Progenitor cell of endocrine pancreas (in vitro differentiated cells): Measurements from ENCODE around the gene MAPK8. TPM values are rescaled to one million over a fixed set of nuclear protein-coding genes. Genes with fewer than 3 reads are reported as not detected.
A peak's percentile ranks its signal among the peaks of the same experiment; 100 is the strongest.

Experiments used
- DNase-seq: peaks from one replicate; pipeline ENCODE4 v3.0.0; 2021; ENCODE audit warnings: low spot score; ENCODE audit not compliant: unreplicated experiment
- H3K27ac Mint-ChIP-seq: 2 replicates; pipeline ENCODE4 v1.8.0; 2021; ENCODE audit warnings: mild to moderate bottlenecking, moderate library complexity, mixed read lengths
- H3K27me3 Mint-ChIP-seq: 2 replicates; pipeline ENCODE4 v1.8.0; 2021; ENCODE audit warnings: mixed read lengths
- H3K36me3 Mint-ChIP-seq: 2 replicates; pipeline ENCODE4 v1.8.0; 2022; ENCODE audit warnings: mixed read lengths; ENCODE audit not compliant: insufficient read depth
- H3K4me1 Mint-ChIP-seq: 2 replicates; pipeline ENCODE4 v1.8.0; 2021; ENCODE audit warnings: low read depth, mixed read lengths
- H3K4me3 Mint-ChIP-seq: 2 replicates; pipeline ENCODE4 v1.8.0; 2021; ENCODE audit warnings: low read depth, mild to moderate bottlenecking, moderate library complexity, mixed read lengths
- H3K9me3 Mint-ChIP-seq: 2 replicates; pipeline ENCODE4 v1.8.0; 2021; ENCODE audit warnings: low read depth, mixed read lengths
- total RNA-seq: library from RNA; stranded (reverse); gene quantifications from 2 replicates; pipeline ENCODE4 v1.2.1, GENCODE V29; 2021
- TF ChIP-seq, protein P1 (sequence below): fragments of 200-600 bp; sonication (generic); IDR thresholded peaks from one replicate; pipeline ENCODE4 v1.5.0; 2021; ENCODE audit warnings: antibody characterized with exemption, mild to moderate bottlenecking; ENCODE audit not compliant: unreplicated experiment

The MAPK8 gene
- total RNA-seq, 1 donor from 2014 or later, result 69.7 TPM

DNA sequence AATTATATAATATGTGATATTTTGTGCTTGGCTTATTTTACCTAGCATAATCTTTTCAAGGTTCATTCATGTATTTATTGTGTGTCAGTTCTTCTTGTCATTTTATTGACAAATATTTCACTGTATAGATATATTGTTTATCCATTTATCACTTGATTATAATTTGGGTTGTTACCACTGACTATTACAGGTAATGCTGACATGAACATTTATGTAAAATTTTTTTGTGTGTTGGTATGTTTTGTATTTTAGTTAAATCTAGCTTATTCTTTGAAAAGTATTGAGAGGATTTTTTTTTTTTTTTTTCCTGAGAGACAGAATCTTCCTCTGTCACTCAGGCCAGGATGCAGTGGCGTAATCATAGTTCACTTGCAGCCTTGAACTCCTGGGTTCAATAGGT lies 107.7 kb downstream of the MAPK8 start:
- H3K27ac Mint-ChIP-seq, result no peak overlapping the region
- peaks cover 37% of the 10 kb centered on the region for H3K36me3 Mint-ChIP-seq
- H3K4me3 Mint-ChIP-seq, result no peak overlapping the region
- DNase-seq, result no peak
- H3K4me1 Mint-ChIP-seq, result peaks cover 26% of the 10 kb centered on the region
- peaks cover 12% of the 10 kb centered on the region for H3K9me3 Mint-ChIP-seq
- H3K27me3 Mint-ChIP-seq, result no peaks in the 10 kb centered on the region
- TF ChIP-seq, protein P1, sequence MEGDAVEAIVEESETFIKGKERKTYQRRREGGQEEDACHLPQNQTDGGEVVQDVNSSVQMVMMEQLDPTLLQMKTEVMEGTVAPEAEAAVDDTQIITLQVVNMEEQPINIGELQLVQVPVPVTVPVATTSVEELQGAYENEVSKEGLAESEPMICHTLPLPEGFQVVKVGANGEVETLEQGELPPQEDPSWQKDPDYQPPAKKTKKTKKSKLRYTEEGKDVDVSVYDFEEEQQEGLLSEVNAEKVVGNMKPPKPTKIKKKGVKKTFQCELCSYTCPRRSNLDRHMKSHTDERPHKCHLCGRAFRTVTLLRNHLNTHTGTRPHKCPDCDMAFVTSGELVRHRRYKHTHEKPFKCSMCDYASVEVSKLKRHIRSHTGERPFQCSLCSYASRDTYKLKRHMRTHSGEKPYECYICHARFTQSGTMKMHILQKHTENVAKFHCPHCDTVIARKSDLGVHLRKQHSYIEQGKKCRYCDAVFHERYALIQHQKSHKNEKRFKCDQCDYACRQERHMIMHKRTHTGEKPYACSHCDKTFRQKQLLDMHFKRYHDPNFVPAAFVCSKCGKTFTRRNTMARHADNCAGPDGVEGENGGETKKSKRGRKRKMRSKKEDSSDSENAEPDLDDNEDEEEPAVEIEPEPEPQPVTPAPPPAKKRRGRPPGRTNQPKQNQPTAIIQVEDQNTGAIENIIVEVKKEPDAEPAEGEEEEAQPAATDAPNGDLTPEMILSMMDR, result no peak

DNA sequence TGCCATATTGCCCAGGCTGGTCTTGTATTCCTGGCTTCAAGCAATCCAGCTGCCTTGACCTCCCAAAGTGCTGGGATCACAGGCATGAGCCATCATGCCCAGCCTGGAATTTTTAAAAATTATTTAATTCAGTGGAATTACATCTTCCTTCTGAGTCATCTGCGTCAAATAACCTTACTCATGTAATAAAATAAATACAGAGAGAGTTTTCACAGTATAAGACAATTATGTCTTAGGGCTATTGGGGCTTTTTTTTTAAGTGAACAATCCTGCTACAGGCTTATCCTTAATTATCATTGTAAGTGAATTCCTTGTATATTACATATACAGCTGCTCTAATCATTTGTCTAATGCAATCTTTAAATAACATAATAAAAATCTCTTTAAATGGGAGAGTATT lies 108.3 kb downstream of the MAPK8 start:
- H3K4me3 Mint-ChIP-seq, result no peak overlapping the region
- peaks cover 12% of the 10 kb centered on the region for H3K9me3 Mint-ChIP-seq
- H3K27me3 Mint-ChIP-seq, result no peaks in the 10 kb centered on the region
- TF ChIP-seq, protein P1, result no peak
- H3K36me3 Mint-ChIP-seq, result peaks cover 37% of the 10 kb centered on the region
- H3K4me1 Mint-ChIP-seq, result peaks cover 26% of the 10 kb centered on the region
- H3K27ac Mint-ChIP-seq, result no peak overlapping the region
- DNase-seq, result no peak

DNA sequence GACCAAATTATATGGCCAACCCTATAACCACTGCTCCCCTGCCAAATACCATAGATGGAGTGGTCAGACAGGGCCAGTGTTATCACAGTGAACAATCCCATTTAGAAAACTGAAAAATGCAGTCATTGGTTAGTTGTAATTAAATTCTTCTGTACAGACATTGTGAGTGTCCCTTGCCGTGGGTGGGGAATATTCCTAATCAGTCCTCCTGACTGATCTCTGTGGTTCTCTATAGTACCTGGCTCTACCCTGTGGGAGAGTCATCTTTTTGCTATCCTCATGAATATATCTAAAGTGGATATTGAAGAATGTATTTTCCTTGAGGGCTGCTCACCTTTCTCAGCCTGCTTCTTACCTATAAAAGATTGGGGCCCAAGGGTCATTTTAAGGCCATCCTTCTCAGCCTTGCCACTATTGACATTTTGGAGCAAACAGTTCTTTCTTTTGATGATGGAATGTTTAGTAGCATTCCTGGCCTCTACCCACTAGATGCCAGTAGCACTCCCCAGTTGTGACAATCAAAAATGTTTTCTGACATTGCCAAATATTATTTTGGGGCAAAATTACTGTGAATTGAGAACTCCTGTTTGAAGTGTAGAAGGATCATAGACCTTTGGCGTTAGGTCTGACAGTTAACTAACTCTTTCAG lies 110.2 kb downstream of the MAPK8 start:
- Mint-ChIP-seq H3K4me3 (no peak overlapping the region), H3K27ac (peak overlapping the region; percentile 69), H3K27me3 (no peaks in the 10 kb centered on the region), H3K9me3 (peaks cover 12% of the 10 kb centered on the region), H3K4me1 (peaks cover 26% of the 10 kb centered on the region), H3K36me3 (peaks cover 20% of the 10 kb centered on the region)
- TF ChIP-seq, protein P1, result no peak
- DNase-seq, result no peak

DNA sequence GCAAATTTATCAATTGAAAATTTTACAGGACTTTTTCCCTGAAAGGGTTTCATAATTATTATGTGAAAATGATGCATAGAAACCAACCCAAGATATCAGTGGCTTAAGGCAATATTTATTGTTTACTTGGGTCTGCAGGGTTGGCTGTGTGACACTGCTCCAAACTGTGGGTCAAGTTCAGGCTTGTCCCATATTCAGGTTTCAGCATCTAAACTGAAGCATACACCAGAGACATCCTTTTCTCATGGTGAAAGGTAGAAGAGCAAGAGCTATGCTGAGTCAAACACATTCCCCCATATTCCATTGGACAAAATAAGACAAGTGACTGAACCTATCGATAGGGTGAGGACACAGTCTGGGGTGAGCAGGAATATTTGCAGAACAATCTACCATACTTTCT lies 110.9 kb downstream of the MAPK8 start:
- H3K4me3 Mint-ChIP-seq, result no peak overlapping the region
- H3K9me3 Mint-ChIP-seq, result peaks cover 7% of the 10 kb centered on the region
- TF ChIP-seq, protein P1, result no peak
- no peaks in the 10 kb centered on the region for H3K27me3 Mint-ChIP-seq
- peaks cover 14% of the 10 kb centered on the region for H3K36me3 Mint-ChIP-seq
- H3K27ac Mint-ChIP-seq, result peak overlapping the region; percentile 57
- DNase-seq, result no peak
- H3K4me1 Mint-ChIP-seq, result peaks cover 26% of the 10 kb centered on the region

DNA sequence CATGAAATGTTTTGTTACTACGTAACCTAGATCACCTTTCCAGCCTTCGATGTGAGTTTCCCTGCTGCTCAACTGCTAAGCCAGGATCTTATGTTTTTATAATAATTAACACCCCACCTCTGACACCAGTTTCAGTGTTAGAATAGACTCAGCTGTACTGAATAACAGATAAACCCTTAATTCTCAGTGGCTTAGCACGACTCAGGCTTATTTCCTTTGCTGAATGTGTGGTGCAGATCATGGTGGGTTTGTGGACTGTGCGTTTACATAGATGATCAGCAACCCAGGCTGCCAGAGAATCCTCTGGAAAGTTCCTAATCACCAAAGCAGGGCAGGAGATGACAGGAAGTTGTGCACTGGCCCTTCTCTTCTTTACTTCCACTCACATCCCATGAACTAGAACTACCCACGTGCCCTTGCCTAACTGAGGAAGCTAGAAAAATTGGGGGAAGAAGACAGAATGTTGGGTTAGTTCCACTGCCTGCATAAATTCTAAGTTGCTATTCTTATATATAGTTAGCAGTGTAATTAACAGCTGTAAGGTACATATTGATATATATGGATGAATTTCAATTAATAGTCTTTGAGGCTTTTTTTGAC lies 111.8 kb downstream of the MAPK8 start:
- Mint-ChIP-seq H3K36me3 (peaks cover 5% of the 10 kb centered on the region), H3K4me1 (peaks cover 26% of the 10 kb centered on the region), H3K4me3 (no peak overlapping the region), H3K27ac (peak overlapping the region; percentile 57), H3K27me3 (no peaks in the 10 kb centered on the region), H3K9me3 (no peaks in the 10 kb centered on the region)
- TF ChIP-seq, protein P1, result no peak
- no peak for DNase-seq
